OCI-LY3 (cell line): ENCODE data around the gene GPR142.

ENCODE experiments used
- CTCF ChIP-seq: fragments of 200-600, 300-600 bp; sonication (generic); IDR thresholded peaks from 2 replicates; pipeline ENCODE4 v1.5.1; 2014; ENCODE audit warnings: antibody characterized with exemption, low read length, low read depth
- EZH2phosphoT487 ChIP-seq: fragments of 200-600 bp; shearing (Covaris generic); IDR thresholded peaks from 2 replicates; pipeline ENCODE4 v1.6.1; 2018; ENCODE audit warnings: antibody characterized with exemption, mixed run types, low read depth

- no peak for TF ChIP-seq CTCF
- TF ChIP-seq EZH2phosphoT487, result no peak
Measured at GRCh38 chr17:74362810-74363498, 4.4 kb upstream of the GPR142 start.
